Measurements from ENCODE around the gene B3GNT2.

B3GNT2 gene

GRCh38 chr2:62224976-62225375 is 29.1 kb downstream of the B3GNT2 start:
- H3K9me2 ChIP-seq (replicated peaks; ENCODE audit: insufficient read depth, low read length), result no peaks in the 10 kb centered on the region
- no peaks in the 10 kb centered on the region for H3K9me3 ChIP-seq (replicated peaks; ENCODE audit: insufficient read depth, low read length)
- peaks cover 8% of the 10 kb centered on the region for H3K36me3 ChIP-seq (replicated peaks; ENCODE audit: insufficient read depth, low read length)
- no peaks in the 10 kb centered on the region for H3K27me3 ChIP-seq (replicated peaks; ENCODE audit: insufficient read depth, low read length)
- DNase-seq, result no peak
- no peak for TF ChIP-seq EZH2 (optimal IDR thresholded peaks at IDR 0.05; ENCODE audit: low read depth, low read length)
- no peak for TF ChIP-seq CTCF (IDR thresholded peaks at IDR 0.05; ENCODE audit: low read length)
- no peak for TF ChIP-seq EZH2phosphoT487 (IDR thresholded peaks at IDR 0.05; ENCODE audit: low read length)
- H3K27ac ChIP-seq (ENCODE audit: low read length), result no peak overlapping the region
- no peak overlapping the region for H3K4me3 ChIP-seq (ENCODE audit: low read length)
- no peak overlapping the region for H2AFZ ChIP-seq (ENCODE audit: low read length)
- no peaks in the 10 kb centered on the region for H3F3A ChIP-seq (ENCODE audit: insufficient read depth, low read length)
- no peaks in the 10 kb centered on the region for H3K4me1 ChIP-seq (ENCODE audit: low read length)
- no peaks in the 10 kb centered on the region for H4K20me1 ChIP-seq (ENCODE audit: insufficient read depth, low read length)
- H3K4me2 ChIP-seq (ENCODE audit: low read depth, low read length), result no peak overlapping the region
- no peak overlapping the region for H3K9ac ChIP-seq (ENCODE audit: low read length)
- H3K79me2 ChIP-seq (ENCODE audit: low read length), result peaks cover 43% of the 10 kb centered on the region

- H3K9ac ChIP-seq (ENCODE audit: low read length), result no peak overlapping the region
- H4K20me1 ChIP-seq (ENCODE audit: insufficient read depth, low read length), result no peaks in the 10 kb centered on the region
- H3K9me3 ChIP-seq (replicated peaks; ENCODE audit: insufficient read depth, low read length), result no peaks in the 10 kb centered on the region
- TF ChIP-seq EZH2 (optimal IDR thresholded peaks at IDR 0.05; ENCODE audit: low read depth, low read length) (no peak), EZH2phosphoT487 (IDR thresholded peaks at IDR 0.05; ENCODE audit: low read length) (no peak), CTCF (IDR thresholded peaks at IDR 0.05; ENCODE audit: low read length) (no peak)
- H3K4me3 ChIP-seq (ENCODE audit: low read length), result no peak overlapping the region
- DNase-seq, result no peak
- peaks cover 19% of the 10 kb centered on the region for H3K79me2 ChIP-seq (ENCODE audit: low read length)
- H3K27ac ChIP-seq (ENCODE audit: low read length), result no peak overlapping the region
- H3K4me2 ChIP-seq (ENCODE audit: low read depth, low read length), result no peak overlapping the region
- peaks cover 8% of the 10 kb centered on the region for H3K36me3 ChIP-seq (replicated peaks; ENCODE audit: insufficient read depth, low read length)
- H3K27me3 ChIP-seq (replicated peaks; ENCODE audit: insufficient read depth, low read length), result no peaks in the 10 kb centered on the region
- no peaks in the 10 kb centered on the region; the same call in 1 of the 2 replicates for H3F3A ChIP-seq (ENCODE audit: insufficient read depth, low read length)
- no peaks in the 10 kb centered on the region for H3K4me1 ChIP-seq (ENCODE audit: low read length)
- no peak overlapping the region for H2AFZ ChIP-seq (ENCODE audit: low read length)
- H3K9me2 ChIP-seq (replicated peaks; ENCODE audit: insufficient read depth, low read length), result no peaks in the 10 kb centered on the region
These were observed 31.6 kb downstream of the B3GNT2 start for GRCh38 chr2:62227386-62228075.

- H3K9ac ChIP-seq (ENCODE audit: low read length), result no peak overlapping the region
- no peak for TF ChIP-seq EZH2 (optimal IDR thresholded peaks at IDR 0.05; ENCODE audit: low read depth, low read length)
- TF ChIP-seq CTCF (IDR thresholded peaks at IDR 0.05; ENCODE audit: low read length), result no peak
- no peak for TF ChIP-seq EZH2phosphoT487 (IDR thresholded peaks at IDR 0.05; ENCODE audit: low read length)
- H3K79me2 ChIP-seq (ENCODE audit: low read length), result peaks cover 3% of the 10 kb centered on the region; the same call in 1 of the 2 replicates
- no peaks in the 10 kb centered on the region for H4K20me1 ChIP-seq (ENCODE audit: insufficient read depth, low read length)
- no peaks in the 10 kb centered on the region for H3K9me3 ChIP-seq (replicated peaks; ENCODE audit: insufficient read depth, low read length)
- no peak for DNase-seq
- no peaks in the 10 kb centered on the region for H3K27me3 ChIP-seq (replicated peaks; ENCODE audit: insufficient read depth, low read length)
- no peak overlapping the region for H3K4me3 ChIP-seq (ENCODE audit: low read length)
- no peak overlapping the region for H3K27ac ChIP-seq (ENCODE audit: low read length)
- H3K9me2 ChIP-seq (replicated peaks; ENCODE audit: insufficient read depth, low read length), result no peaks in the 10 kb centered on the region
- no peaks in the 10 kb centered on the region; the same call in 1 of the 2 replicates for H3F3A ChIP-seq (ENCODE audit: insufficient read depth, low read length)
- no peaks in the 10 kb centered on the region; the same call in 1 of the 2 replicates for H3K36me3 ChIP-seq (replicated peaks; ENCODE audit: insufficient read depth, low read length)
- no peak overlapping the region for H2AFZ ChIP-seq (ENCODE audit: low read length)
- H3K4me2 ChIP-seq (ENCODE audit: low read depth, low read length), result no peak overlapping the region
- no peaks in the 10 kb centered on the region for H3K4me1 ChIP-seq (ENCODE audit: low read length)
These were observed 33.2 kb downstream of the B3GNT2 start for GRCh38 chr2:62229082-62229605.

All from MM.1S (cell line).